Loucy (cell line): ENCODE data around the gene MED17.

Source experiments
- H2AFZ ChIP-seq: fragments of 200-600 bp; sonication (generic); 2 replicates; pipeline ENCODE4 v1.6.0; 2016; ENCODE audit warnings: antibody characterized with exemption, mild to moderate bottlenecking, low read length, moderate library complexity
- H3F3A ChIP-seq: fragments of 200-600 bp; 2 replicates; pipeline ENCODE4 v1.6.0; 2016; ENCODE audit warnings: antibody characterized with exemption, low read depth, mild to moderate bottlenecking
- H3K27me3 ChIP-seq: fragments of 200-600 bp; sonication (generic); 2 replicates; pipeline ENCODE4 v1.6.1; 2014; ENCODE audit warnings: low read length, mild to moderate bottlenecking; ENCODE audit not compliant: insufficient read depth, poor library complexity, severe bottlenecking
- H3K36me3 ChIP-seq: fragments of 200-600 bp; sonication (generic); 2 replicates; pipeline ENCODE4 v1.6.1; 2016; ENCODE audit warnings: low read length; ENCODE audit not compliant: insufficient read depth
- H3K4me1 ChIP-seq: fragments of 200-600 bp; sonication (generic); 2 replicates; pipeline ENCODE4 v1.5.1; 2014; ENCODE audit warnings: low read length, mild to moderate bottlenecking; ENCODE audit not compliant: insufficient read depth, poor library complexity, severe bottlenecking
- H3K4me2 ChIP-seq: fragments of 200-600 bp; sonication (generic); 2 replicates; pipeline ENCODE4 v1.6.0; 2014; ENCODE audit warnings: antibody characterized with exemption, low read length, low read depth, mild to moderate bottlenecking; ENCODE audit not compliant: poor library complexity, severe bottlenecking
- H3K4me3 ChIP-seq: fragments of 200-600 bp; sonication (generic); 2 replicates; pipeline ENCODE4 v1.5.1; 2014; ENCODE audit warnings: low read length, mild to moderate bottlenecking, mixed read lengths; ENCODE audit not compliant: poor library complexity, severe bottlenecking
- H3K79me2 ChIP-seq: fragments of 200-600 bp; sonication (generic); 2 replicates; pipeline ENCODE4 v1.6.1; 2014; ENCODE audit warnings: low read length; ENCODE audit not compliant: insufficient read depth
- H3K9ac ChIP-seq: fragments of 200-600 bp; sonication (generic); 2 replicates; pipeline ENCODE4 v1.6.0; 2014; ENCODE audit warnings: mild to moderate bottlenecking, low read depth, low read length, moderate library complexity; ENCODE audit not compliant: poor library complexity, severe bottlenecking
- H3K9me2 ChIP-seq: fragments of 200-600 bp; sonication (generic); replicated peaks from 2 replicates; pipeline ENCODE4 v1.6.1; 2016; ENCODE audit warnings: low read depth, low read length, mixed read lengths
- H3K9me3 ChIP-seq: fragments of 200-600 bp; sonication (generic); 2 replicates; pipeline ENCODE4 v1.6.1; 2014; ENCODE audit warnings: mild to moderate bottlenecking, antibody characterized with exemption, low read length, low read depth; ENCODE audit not compliant: insufficient read depth
- H4K20me1 ChIP-seq: fragments of 200-600 bp; sonication (generic); 2 replicates; pipeline ENCODE4 v1.6.0; 2014; ENCODE audit warnings: antibody characterized with exemption, low read length, mild to moderate bottlenecking; ENCODE audit not compliant: insufficient read depth, poor library complexity, severe bottlenecking
- EZH2phosphoT487 ChIP-seq: fragments of 200-600 bp; IDR thresholded peaks from 2 replicates; pipeline ENCODE4 v1.6.1; 2018; ENCODE audit warnings: antibody characterized with exemption, mild to moderate bottlenecking, moderate library complexity, borderline replicate concordance
- TF ChIP-seq, protein P1 (sequence below): fragments of 200-600 bp; sonication (generic); conservative IDR thresholded peaks from 2 replicates; pipeline ENCODE4 v1.5.1; 2014; ENCODE audit warnings: mild to moderate bottlenecking, antibody characterized with exemption, low read length

MED17 gene

DNA sequence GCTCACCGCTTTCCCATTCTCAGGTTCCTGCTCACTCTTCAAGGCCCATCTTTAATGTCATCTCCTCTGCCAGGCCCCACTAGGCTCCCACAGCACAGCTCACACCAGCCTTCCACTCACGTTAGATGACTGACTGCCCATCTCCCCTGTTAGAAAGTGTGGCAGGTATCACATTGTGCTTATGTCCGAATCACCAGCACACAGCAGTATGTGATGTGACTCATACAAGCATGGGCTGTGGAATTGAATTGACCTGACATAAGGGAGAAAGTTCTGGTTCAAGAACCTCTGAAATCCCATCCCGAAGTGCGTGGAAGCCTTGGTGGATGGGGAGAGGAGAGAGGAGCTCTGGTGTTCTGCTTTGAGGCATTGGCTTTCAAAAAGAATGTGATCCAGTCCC, 59.8 kb downstream of the MED17 start:
- no peak overlapping the region for H2AFZ ChIP-seq
- H3K27me3 ChIP-seq: no peaks in the 10 kb centered on the region
- no peaks in the 10 kb centered on the region for H3K9me3 ChIP-seq

DNA sequence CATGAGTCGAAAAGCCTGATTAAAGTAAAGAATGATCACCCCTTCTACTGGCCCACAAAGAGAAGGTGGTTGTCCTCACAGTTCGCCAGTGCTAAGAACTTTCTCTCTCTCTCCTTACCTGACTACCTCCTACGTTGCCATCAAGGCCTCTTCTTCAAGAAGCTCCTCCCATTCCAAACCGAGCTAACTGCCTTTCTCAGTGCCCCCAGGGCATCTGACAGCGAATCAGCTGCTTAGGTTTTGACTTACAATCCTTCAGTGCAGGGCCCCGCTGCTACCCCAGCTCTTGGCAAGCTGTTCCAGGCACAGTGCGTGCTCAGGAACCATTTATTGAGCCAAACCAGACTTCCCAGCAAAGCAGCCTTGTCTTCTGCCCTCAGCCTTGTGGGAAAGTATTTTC, 60.5 kb downstream of the MED17 start:
- Histone ChIP-seq H3K79me2 (no peaks in the 10 kb centered on the region), H3F3A (no peaks in the 10 kb centered on the region), H3K9me2 (no peaks in the 10 kb centered on the region), H3K27me3 (no peaks in the 10 kb centered on the region), H3K4me3 (no peak overlapping the region), H4K20me1 (no peaks in the 10 kb centered on the region), H2AFZ (no peak overlapping the region), H3K4me2 (no peak overlapping the region), H3K36me3 (no peaks in the 10 kb centered on the region), H3K9me3 (no peaks in the 10 kb centered on the region), H3K4me1 (no peaks in the 10 kb centered on the region), H3K9ac (no peak overlapping the region)
- TF ChIP-seq, protein P1, sequence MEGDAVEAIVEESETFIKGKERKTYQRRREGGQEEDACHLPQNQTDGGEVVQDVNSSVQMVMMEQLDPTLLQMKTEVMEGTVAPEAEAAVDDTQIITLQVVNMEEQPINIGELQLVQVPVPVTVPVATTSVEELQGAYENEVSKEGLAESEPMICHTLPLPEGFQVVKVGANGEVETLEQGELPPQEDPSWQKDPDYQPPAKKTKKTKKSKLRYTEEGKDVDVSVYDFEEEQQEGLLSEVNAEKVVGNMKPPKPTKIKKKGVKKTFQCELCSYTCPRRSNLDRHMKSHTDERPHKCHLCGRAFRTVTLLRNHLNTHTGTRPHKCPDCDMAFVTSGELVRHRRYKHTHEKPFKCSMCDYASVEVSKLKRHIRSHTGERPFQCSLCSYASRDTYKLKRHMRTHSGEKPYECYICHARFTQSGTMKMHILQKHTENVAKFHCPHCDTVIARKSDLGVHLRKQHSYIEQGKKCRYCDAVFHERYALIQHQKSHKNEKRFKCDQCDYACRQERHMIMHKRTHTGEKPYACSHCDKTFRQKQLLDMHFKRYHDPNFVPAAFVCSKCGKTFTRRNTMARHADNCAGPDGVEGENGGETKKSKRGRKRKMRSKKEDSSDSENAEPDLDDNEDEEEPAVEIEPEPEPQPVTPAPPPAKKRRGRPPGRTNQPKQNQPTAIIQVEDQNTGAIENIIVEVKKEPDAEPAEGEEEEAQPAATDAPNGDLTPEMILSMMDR: no peak
- no peak for TF ChIP-seq EZH2phosphoT487

More for the DNA sequence above, 59.8 kb downstream of the MED17 start:
- Histone ChIP-seq H3K4me3 (no peak overlapping the region), H3K4me2 (no peak overlapping the region), H3K9ac (no peak overlapping the region), H3K79me2 (no peaks in the 10 kb centered on the region), H3K4me1 (no peaks in the 10 kb centered on the region), H3K36me3 (no peaks in the 10 kb centered on the region), H3K9me2 (no peaks in the 10 kb centered on the region), H3F3A (no peaks in the 10 kb centered on the region), H4K20me1 (no peaks in the 10 kb centered on the region)
- TF ChIP-seq, protein P1: no peak
- TF ChIP-seq EZH2phosphoT487: no peak

DNA sequence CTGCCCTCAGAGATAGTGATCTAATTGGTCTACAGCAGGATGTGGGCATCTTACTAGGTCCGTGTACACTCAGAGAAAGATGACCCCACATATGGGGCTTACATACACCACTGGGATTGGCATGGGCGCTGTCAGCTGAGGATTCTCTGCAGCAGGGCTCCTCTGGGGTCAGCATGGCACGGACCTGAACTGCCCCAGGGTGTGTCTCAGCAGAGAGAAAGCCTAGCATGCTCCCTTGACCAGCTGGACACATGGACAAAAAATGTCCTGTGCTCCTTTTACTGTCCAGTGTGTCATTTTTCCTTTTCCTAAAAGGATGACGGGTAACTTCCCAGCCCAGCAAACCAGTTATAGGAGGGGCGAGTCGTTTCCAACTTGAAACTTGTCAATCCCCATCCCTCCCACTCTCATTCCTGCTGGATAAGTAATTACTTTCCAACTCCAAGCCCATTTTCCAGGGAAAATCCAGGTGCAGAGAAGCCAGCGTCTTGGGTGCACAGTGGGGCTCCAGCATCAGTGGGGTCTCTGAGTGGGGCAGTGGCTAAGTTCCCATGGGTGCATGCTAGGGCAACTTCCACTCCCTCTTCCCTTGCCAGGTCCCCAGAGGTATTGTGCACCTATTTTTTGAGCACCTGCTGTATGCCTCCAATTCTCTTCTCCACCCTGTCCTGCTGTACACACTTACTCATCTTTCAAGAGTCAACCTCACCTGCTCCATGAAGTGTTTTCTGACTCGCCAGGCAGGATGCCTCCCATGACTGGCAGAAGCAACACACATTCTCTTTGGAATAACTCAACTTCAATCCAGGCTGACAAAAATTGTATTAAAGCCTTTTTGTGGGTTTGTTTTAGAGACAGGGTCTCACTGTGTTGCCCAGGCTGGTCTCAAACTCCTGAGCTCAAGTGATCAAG, 61.4 kb downstream of the MED17 start:
- H3K4me3 ChIP-seq: no peak overlapping the region
- no peaks in the 10 kb centered on the region for H3K9me3 ChIP-seq
- H3K9me2 ChIP-seq: no peaks in the 10 kb centered on the region
- no peaks in the 10 kb centered on the region for H3K36me3 ChIP-seq
- H3K4me1 ChIP-seq: no peaks in the 10 kb centered on the region
- H2AFZ ChIP-seq: no peak overlapping the region
- H3F3A ChIP-seq: no peaks in the 10 kb centered on the region
- H4K20me1 ChIP-seq: no peaks in the 10 kb centered on the region
- H3K9ac ChIP-seq: no peak overlapping the region
- H3K4me2 ChIP-seq: no peak overlapping the region
- H3K27me3 ChIP-seq: no peaks in the 10 kb centered on the region
- TF ChIP-seq, protein P1: no peak
- no peak for TF ChIP-seq EZH2phosphoT487
- no peaks in the 10 kb centered on the region for H3K79me2 ChIP-seq
